Stimulated activated CD4-positive, alpha-beta T cell treated with anti-CD3 and anti-CD28 coated beads, Interleukin-15, amount 100 ng/mL, for 48 hours (primary cell): ENCODE results near the gene ARRDC2.
"Not testable (repeated sequence)": the region's sequence is repeated elsewhere in the genome, so short reads cannot be mapped to it uniquely, and the experiment has no call there.

Experiments
- DNase-seq, 2 donors: peaks; one replicate each; pipeline ENCODE4 v3.0.0-alpha.2; 2020; ENCODE audit warnings: low read depth in 2 of 2

Gene ARRDC2

GRCh38 chr19:17989425-17990094, 18.4 kb upstream of the ARRDC2 start:
- no peak for DNase-seq

GRCh38 chr19:17993076-17993813, 14.7 kb upstream of the ARRDC2 start:
- no peak for DNase-seq

GRCh38 chr19:17996826-17997316, 11.1 kb upstream of the ARRDC2 start:
- peak; percentile 71 to 82 for DNase-seq

- DNase-seq = no peak
These were observed 9.8 kb upstream of the ARRDC2 start for GRCh38 chr19:17997969-17998826.

GRCh38 chr19:17998827-17999150, 9.2 kb upstream of the ARRDC2 start:
- no peak for DNase-seq

GRCh38 chr19:17999684-18000479, 8.1 kb upstream of the ARRDC2 start:
- no peak for DNase-seq

GRCh38 chr19:18000480-18000914, 7.5 kb upstream of the ARRDC2 start:
- DNase-seq = no peak

GRCh38 chr19:18000915-18001776, 6.8 kb upstream of the ARRDC2 start:
- DNase-seq = peak; percentile 79 to 89

- no peak for DNase-seq
These were observed 6.1 kb upstream of the ARRDC2 start for GRCh38 chr19:18001777-18002345.

- DNase-seq = no peak
These were observed 5.6 kb upstream of the ARRDC2 start for GRCh38 chr19:18002347-18002850.

GRCh38 chr19:18005750-18006149, 2.2 kb upstream of the ARRDC2 start:
- DNase-seq = not testable (repeated sequence)

GRCh38 chr19:18007044-18007916, 690 bp upstream of the ARRDC2 start:
- peak; percentile 45 to 78 for DNase-seq

- DNase-seq = no peak
These were observed 844 bp downstream of the ARRDC2 start for GRCh38 chr19:18008814-18009213.

GRCh38 chr19:18009412-18010066, 1.6 kb downstream of the ARRDC2 start:
- DNase-seq = no peak

- no peak for DNase-seq
These were observed 2.2 kb downstream of the ARRDC2 start for GRCh38 chr19:18010149-18010548.

GRCh38 chr19:18013210-18014111, 5.5 kb downstream of the ARRDC2 start:
- DNase-seq = no peak

GRCh38 chr19:18014197-18014596, 6.2 kb downstream of the ARRDC2 start:
- no peak for DNase-seq
